Fibroblast of gingiva (primary cell): ENCODE measurements around the gene WFIKKN2.
"Not testable (repeated sequence)": the region's sequence is repeated elsewhere in the genome, so short reads cannot be mapped to it uniquely, and the experiment has no call there.

ENCODE experiments used
- DNase-seq: peaks from one replicate; pipeline ENCODE4 v3.0.0-alpha.2; 2011; ENCODE audit warnings: low read depth

The WFIKKN2 gene

GRCh38 chr17:50853781-50854180 is 18.4 kb downstream of the WFIKKN2 start:
- DNase-seq = no peak

- DNase-seq = no peak
These were observed 20.4 kb downstream of the WFIKKN2 start for GRCh38 chr17:50855708-50856330.

GRCh38 chr17:50856431-50856830 is 21.0 kb downstream of the WFIKKN2 start:
- DNase-seq = no peak

- no peak for DNase-seq
These were observed 23.3 kb downstream of the WFIKKN2 start for GRCh38 chr17:50858486-50859225.

GRCh38 chr17:50859727-50860126 is 24.3 kb downstream of the WFIKKN2 start:
- not testable (repeated sequence) for DNase-seq

- no peak for DNase-seq
These were observed 25.9 kb downstream of the WFIKKN2 start for GRCh38 chr17:50861334-50861676.

GRCh38 chr17:50861822-50862528 is 26.6 kb downstream of the WFIKKN2 start:
- DNase-seq = peak; percentile 30

- peak; percentile 38 for DNase-seq
These were observed 27.9 kb downstream of the WFIKKN2 start for GRCh38 chr17:50863221-50863843.

- no peak for DNase-seq
These were observed 28.5 kb downstream of the WFIKKN2 start for GRCh38 chr17:50863931-50864330.

GRCh38 chr17:50864747-50865059 is 29.3 kb downstream of the WFIKKN2 start:
- no peak for DNase-seq

- peak; percentile 44 for DNase-seq
These were observed 29.9 kb downstream of the WFIKKN2 start for GRCh38 chr17:50865060-50865867.

- DNase-seq = no peak
These were observed 30.5 kb downstream of the WFIKKN2 start for GRCh38 chr17:50865868-50866260.

GRCh38 chr17:50866261-50866949 is 31.0 kb downstream of the WFIKKN2 start, which contains the start of gene TOB1:
TOB1 (minus strand) TSS chr17:50866354; CDS start chr17:50864017, 2,337 bp downstream.
- peak; percentile 99 for DNase-seq

GRCh38 chr17:50866950-50867362 is 31.6 kb downstream of the WFIKKN2 start:
- no peak for DNase-seq

- peak; percentile 95 for DNase-seq
These were observed 32.2 kb downstream of the WFIKKN2 start for GRCh38 chr17:50867363-50868139.

GRCh38 chr17:50868140-50868438 is 32.7 kb downstream of the WFIKKN2 start:
- DNase-seq = no peak

- no peak for DNase-seq
These were observed 33.2 kb downstream of the WFIKKN2 start for GRCh38 chr17:50868602-50869001.

GRCh38 chr17:50871364-50871763 is 36.0 kb downstream of the WFIKKN2 start:
- DNase-seq = no peak

- DNase-seq = no peak
These were observed 36.5 kb downstream of the WFIKKN2 start for GRCh38 chr17:50871898-50872297.

GRCh38 chr17:50872710-50873424 is 37.5 kb downstream of the WFIKKN2 start:
- peak; percentile 77 for DNase-seq
